Measurements from ENCODE around the gene SCML2.

SCML2 gene

GRCh38 chrX:18348047-18348446 lies 6.4 kb downstream of the SCML2 start:
- Histone ChIP-seq H3K27me3 (ENCODE audit: control insufficient read depth, insufficient read depth, low read length) (no peaks in the 10 kb centered on the region), H3K4me3 (ENCODE audit: low read length) (no peak overlapping the region), H3K36me3 (ENCODE audit: control insufficient read depth, insufficient read depth, low read length) (no peaks in the 10 kb centered on the region), H3K4me1 (ENCODE audit: control insufficient read depth, insufficient read depth, low read length) (no peaks in the 10 kb centered on the region), H3K9me3 (ENCODE audit: control insufficient read depth, low read length) (no peaks in the 10 kb centered on the region), H3K9ac (ENCODE audit: low read length) (no peak overlapping the region)

GRCh38 chrX:18309401-18309800 lies 45.1 kb downstream of the SCML2 start:
- Histone ChIP-seq H3K9me3 (ENCODE audit: control insufficient read depth, low read length) (no peaks in the 10 kb centered on the region), H3K4me3 (ENCODE audit: low read length) (no peak overlapping the region), H3K4me1 (ENCODE audit: control insufficient read depth, insufficient read depth, low read length) (no peaks in the 10 kb centered on the region), H3K36me3 (ENCODE audit: control insufficient read depth, insufficient read depth, low read length) (no peaks in the 10 kb centered on the region), H3K27me3 (ENCODE audit: control insufficient read depth, insufficient read depth, low read length) (no peaks in the 10 kb centered on the region), H3K9ac (ENCODE audit: low read length) (no peak overlapping the region)

GRCh38 chrX:18297251-18297650 lies 57.2 kb downstream of the SCML2 start:
- no peaks in the 10 kb centered on the region for H3K36me3 ChIP-seq (ENCODE audit: control insufficient read depth, insufficient read depth, low read length)
- H3K4me3 ChIP-seq (ENCODE audit: low read length), result no peak overlapping the region
- no peaks in the 10 kb centered on the region for H3K4me1 ChIP-seq (ENCODE audit: control insufficient read depth, insufficient read depth, low read length)
- H3K9ac ChIP-seq (ENCODE audit: low read length), result no peak overlapping the region
- no peaks in the 10 kb centered on the region for H3K9me3 ChIP-seq (ENCODE audit: control insufficient read depth, low read length)
- no peaks in the 10 kb centered on the region for H3K27me3 ChIP-seq (ENCODE audit: control insufficient read depth, insufficient read depth, low read length)

- no peaks in the 10 kb centered on the region for H3K27me3 ChIP-seq (ENCODE audit: control insufficient read depth, insufficient read depth, low read length)
Observed at GRCh38 chrX:18294893-18295292, 59.6 kb downstream of the SCML2 start.

GRCh38 chrX:18291006-18291545 lies 63.4 kb downstream of the SCML2 start:
- Histone ChIP-seq H3K4me1 (ENCODE audit: control insufficient read depth, insufficient read depth, low read length) (no peaks in the 10 kb centered on the region), H3K9ac (ENCODE audit: low read length) (no peak overlapping the region), H3K36me3 (ENCODE audit: control insufficient read depth, insufficient read depth, low read length) (no peaks in the 10 kb centered on the region), H3K9me3 (ENCODE audit: control insufficient read depth, low read length) (no peaks in the 10 kb centered on the region), H3K4me3 (ENCODE audit: low read length) (no peak overlapping the region), H3K27me3 (ENCODE audit: control insufficient read depth, insufficient read depth, low read length) (no peaks in the 10 kb centered on the region)

More at GRCh38 chrX:18294893-18295292, 59.6 kb downstream of the SCML2 start:
- H3K9ac ChIP-seq (ENCODE audit: low read length), result no peak overlapping the region
- no peak overlapping the region for H3K4me3 ChIP-seq (ENCODE audit: low read length)
- H3K36me3 ChIP-seq (ENCODE audit: control insufficient read depth, insufficient read depth, low read length), result no peaks in the 10 kb centered on the region
- no peaks in the 10 kb centered on the region for H3K4me1 ChIP-seq (ENCODE audit: control insufficient read depth, insufficient read depth, low read length)
- H3K9me3 ChIP-seq (ENCODE audit: control insufficient read depth, low read length), result no peaks in the 10 kb centered on the region

GRCh38 chrX:18290200-18290599 lies 64.3 kb downstream of the SCML2 start:
- Histone ChIP-seq H3K9me3 (ENCODE audit: control insufficient read depth, low read length) (no peaks in the 10 kb centered on the region), H3K4me1 (ENCODE audit: control insufficient read depth, insufficient read depth, low read length) (no peaks in the 10 kb centered on the region), H3K36me3 (ENCODE audit: control insufficient read depth, insufficient read depth, low read length) (no peaks in the 10 kb centered on the region), H3K4me3 (ENCODE audit: low read length) (no peak overlapping the region), H3K27me3 (ENCODE audit: control insufficient read depth, insufficient read depth, low read length) (no peaks in the 10 kb centered on the region), H3K9ac (ENCODE audit: low read length) (no peak overlapping the region)

- H3K9me3 ChIP-seq (ENCODE audit: control insufficient read depth, low read length), result no peaks in the 10 kb centered on the region
- H3K36me3 ChIP-seq (ENCODE audit: control insufficient read depth, insufficient read depth, low read length), result no peaks in the 10 kb centered on the region
- H3K4me1 ChIP-seq (ENCODE audit: control insufficient read depth, insufficient read depth, low read length), result no peaks in the 10 kb centered on the region
- no peak overlapping the region for H3K4me3 ChIP-seq (ENCODE audit: low read length)
- no peaks in the 10 kb centered on the region for H3K27me3 ChIP-seq (ENCODE audit: control insufficient read depth, insufficient read depth, low read length)
- no peak overlapping the region for H3K9ac ChIP-seq (ENCODE audit: low read length)
Observed at GRCh38 chrX:18288716-18289115, 65.8 kb downstream of the SCML2 start.

- H3K36me3 ChIP-seq (ENCODE audit: control insufficient read depth, insufficient read depth, low read length), result no peaks in the 10 kb centered on the region
- H3K9me3 ChIP-seq (ENCODE audit: control insufficient read depth, low read length), result no peaks in the 10 kb centered on the region
- no peaks in the 10 kb centered on the region for H3K27me3 ChIP-seq (ENCODE audit: control insufficient read depth, insufficient read depth, low read length)
- H3K9ac ChIP-seq (ENCODE audit: low read length), result no peak overlapping the region
- H3K4me3 ChIP-seq (ENCODE audit: low read length), result no peak overlapping the region
- no peaks in the 10 kb centered on the region for H3K4me1 ChIP-seq (ENCODE audit: control insufficient read depth, insufficient read depth, low read length)
Observed at GRCh38 chrX:18286322-18286831, 68.1 kb downstream of the SCML2 start.

GRCh38 chrX:18278449-18278848 lies 76.0 kb downstream of the SCML2 start:
- H3K4me1 ChIP-seq (ENCODE audit: control insufficient read depth, insufficient read depth, low read length), result no peaks in the 10 kb centered on the region
- H3K36me3 ChIP-seq (ENCODE audit: control insufficient read depth, insufficient read depth, low read length), result no peaks in the 10 kb centered on the region
- no peaks in the 10 kb centered on the region for H3K9me3 ChIP-seq (ENCODE audit: control insufficient read depth, low read length)
- no peaks in the 10 kb centered on the region for H3K27me3 ChIP-seq (ENCODE audit: control insufficient read depth, insufficient read depth, low read length)
- no peak overlapping the region for H3K4me3 ChIP-seq (ENCODE audit: low read length)
- no peak overlapping the region for H3K9ac ChIP-seq (ENCODE audit: low read length)

GRCh38 chrX:18272222-18272621 lies 82.3 kb downstream of the SCML2 start:
- Histone ChIP-seq H3K36me3 (ENCODE audit: control insufficient read depth, insufficient read depth, low read length) (no peaks in the 10 kb centered on the region), H3K27me3 (ENCODE audit: control insufficient read depth, insufficient read depth, low read length) (no peaks in the 10 kb centered on the region), H3K4me3 (ENCODE audit: low read length) (no peak overlapping the region), H3K9ac (ENCODE audit: low read length) (no peak overlapping the region), H3K4me1 (ENCODE audit: control insufficient read depth, insufficient read depth, low read length) (no peaks in the 10 kb centered on the region), H3K9me3 (ENCODE audit: control insufficient read depth, low read length) (no peaks in the 10 kb centered on the region)

GRCh38 chrX:18271725-18272124 lies 82.8 kb downstream of the SCML2 start:
- H3K9me3 ChIP-seq (ENCODE audit: control insufficient read depth, low read length), result no peaks in the 10 kb centered on the region
- no peaks in the 10 kb centered on the region for H3K4me1 ChIP-seq (ENCODE audit: control insufficient read depth, insufficient read depth, low read length)
- H3K4me3 ChIP-seq (ENCODE audit: low read length), result no peak overlapping the region
- H3K9ac ChIP-seq (ENCODE audit: low read length), result no peak overlapping the region
- H3K27me3 ChIP-seq (ENCODE audit: control insufficient read depth, insufficient read depth, low read length), result no peaks in the 10 kb centered on the region
- H3K36me3 ChIP-seq (ENCODE audit: control insufficient read depth, insufficient read depth, low read length), result no peaks in the 10 kb centered on the region

- Histone ChIP-seq H3K36me3 (ENCODE audit: control insufficient read depth, insufficient read depth, low read length) (no peaks in the 10 kb centered on the region), H3K4me1 (ENCODE audit: control insufficient read depth, insufficient read depth, low read length) (no peaks in the 10 kb centered on the region), H3K9me3 (ENCODE audit: control insufficient read depth, low read length) (no peaks in the 10 kb centered on the region), H3K27me3 (ENCODE audit: control insufficient read depth, insufficient read depth, low read length) (no peaks in the 10 kb centered on the region), H3K4me3 (ENCODE audit: low read length) (no peak overlapping the region), H3K9ac (ENCODE audit: low read length) (no peak overlapping the region)
Observed at GRCh38 chrX:18271309-18271708, 83.2 kb downstream of the SCML2 start.

- H3K27me3 ChIP-seq (ENCODE audit: control insufficient read depth, insufficient read depth, low read length), result no peaks in the 10 kb centered on the region
- H3K4me1 ChIP-seq (ENCODE audit: control insufficient read depth, insufficient read depth, low read length), result no peaks in the 10 kb centered on the region
- H3K36me3 ChIP-seq (ENCODE audit: control insufficient read depth, insufficient read depth, low read length), result no peaks in the 10 kb centered on the region
- no peak overlapping the region for H3K9ac ChIP-seq (ENCODE audit: low read length)
- H3K9me3 ChIP-seq (ENCODE audit: control insufficient read depth, low read length), result no peaks in the 10 kb centered on the region
- no peak overlapping the region for H3K4me3 ChIP-seq (ENCODE audit: low read length)
Observed at GRCh38 chrX:18255059-18255458, 99.4 kb downstream of the SCML2 start.

All from mucosa of stomach (tissue), 1 donor.